GM12872 (cell line): Measurements from ENCODE around the gene PRLR.

Experiments
- TF ChIP-seq, protein P1 (sequence below): IDR thresholded peaks from 3 replicates; pipeline ENCODE4 v1.5.1; 2011; ENCODE audit warnings: low read depth, mild to moderate bottlenecking, low read length, moderate library complexity; ENCODE audit not compliant: insufficient read depth

Gene PRLR

DNA sequence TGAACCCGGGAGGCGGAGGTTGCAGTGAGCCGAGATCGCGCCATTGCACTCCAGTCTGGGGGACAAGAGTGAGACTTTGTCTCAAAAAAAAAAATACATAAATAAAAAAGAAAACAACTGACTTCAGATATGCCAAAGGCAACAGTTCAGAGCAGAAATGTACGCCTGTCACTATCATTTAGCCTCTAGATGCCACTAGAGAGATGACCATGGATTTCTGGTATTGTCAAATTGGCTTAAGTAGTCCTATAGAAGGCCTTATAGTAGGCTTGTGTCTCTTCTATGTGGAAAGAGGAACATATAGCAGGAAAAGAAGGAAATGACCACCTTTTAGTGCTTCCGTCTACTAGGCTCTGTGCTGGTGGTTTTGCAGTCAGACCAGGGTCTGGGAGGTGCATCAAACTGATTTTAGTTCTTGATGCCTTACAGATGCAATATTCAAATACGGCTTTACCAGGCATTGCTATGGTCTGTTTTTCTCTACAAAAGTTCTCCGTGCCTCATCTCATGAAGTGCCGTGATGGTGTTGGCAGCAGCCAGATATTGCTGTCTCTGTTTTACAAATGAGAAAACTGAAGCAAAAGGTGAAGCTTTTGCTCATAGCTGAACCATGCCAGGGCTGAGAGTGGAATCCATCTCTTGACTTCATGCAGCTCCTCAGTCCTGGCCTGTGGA is 199.7 kb downstream of the PRLR start:
- TF ChIP-seq, protein P1, sequence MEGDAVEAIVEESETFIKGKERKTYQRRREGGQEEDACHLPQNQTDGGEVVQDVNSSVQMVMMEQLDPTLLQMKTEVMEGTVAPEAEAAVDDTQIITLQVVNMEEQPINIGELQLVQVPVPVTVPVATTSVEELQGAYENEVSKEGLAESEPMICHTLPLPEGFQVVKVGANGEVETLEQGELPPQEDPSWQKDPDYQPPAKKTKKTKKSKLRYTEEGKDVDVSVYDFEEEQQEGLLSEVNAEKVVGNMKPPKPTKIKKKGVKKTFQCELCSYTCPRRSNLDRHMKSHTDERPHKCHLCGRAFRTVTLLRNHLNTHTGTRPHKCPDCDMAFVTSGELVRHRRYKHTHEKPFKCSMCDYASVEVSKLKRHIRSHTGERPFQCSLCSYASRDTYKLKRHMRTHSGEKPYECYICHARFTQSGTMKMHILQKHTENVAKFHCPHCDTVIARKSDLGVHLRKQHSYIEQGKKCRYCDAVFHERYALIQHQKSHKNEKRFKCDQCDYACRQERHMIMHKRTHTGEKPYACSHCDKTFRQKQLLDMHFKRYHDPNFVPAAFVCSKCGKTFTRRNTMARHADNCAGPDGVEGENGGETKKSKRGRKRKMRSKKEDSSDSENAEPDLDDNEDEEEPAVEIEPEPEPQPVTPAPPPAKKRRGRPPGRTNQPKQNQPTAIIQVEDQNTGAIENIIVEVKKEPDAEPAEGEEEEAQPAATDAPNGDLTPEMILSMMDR, result peak; percentile 16; the same call in 1 of the 3 replicates

GRCh38 chr5:35029333-35029732 is 201.0 kb downstream of the PRLR start:
- TF ChIP-seq, protein P1, result no peak

DNA sequence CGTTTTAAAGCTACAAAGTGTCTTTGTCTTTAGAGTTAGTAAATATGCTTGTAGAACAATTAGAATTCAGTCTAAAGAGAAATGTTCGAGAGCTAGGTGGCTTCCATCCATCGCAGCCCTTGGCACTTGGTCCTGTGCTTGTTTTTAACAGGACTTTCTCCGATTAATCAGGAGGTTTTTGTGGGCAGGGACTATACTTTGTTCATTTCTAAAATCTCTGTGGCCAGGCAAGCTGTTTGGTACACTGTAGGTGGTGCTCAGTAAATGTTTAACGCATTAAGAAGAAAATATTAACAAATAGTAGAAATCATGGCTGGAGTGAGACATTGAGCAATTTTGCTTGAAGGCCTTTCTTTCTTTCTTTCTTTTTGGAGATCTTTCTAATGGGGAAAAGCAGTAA is 203.3 kb downstream of the PRLR start:
- TF ChIP-seq, protein P1, result no peak

DNA sequence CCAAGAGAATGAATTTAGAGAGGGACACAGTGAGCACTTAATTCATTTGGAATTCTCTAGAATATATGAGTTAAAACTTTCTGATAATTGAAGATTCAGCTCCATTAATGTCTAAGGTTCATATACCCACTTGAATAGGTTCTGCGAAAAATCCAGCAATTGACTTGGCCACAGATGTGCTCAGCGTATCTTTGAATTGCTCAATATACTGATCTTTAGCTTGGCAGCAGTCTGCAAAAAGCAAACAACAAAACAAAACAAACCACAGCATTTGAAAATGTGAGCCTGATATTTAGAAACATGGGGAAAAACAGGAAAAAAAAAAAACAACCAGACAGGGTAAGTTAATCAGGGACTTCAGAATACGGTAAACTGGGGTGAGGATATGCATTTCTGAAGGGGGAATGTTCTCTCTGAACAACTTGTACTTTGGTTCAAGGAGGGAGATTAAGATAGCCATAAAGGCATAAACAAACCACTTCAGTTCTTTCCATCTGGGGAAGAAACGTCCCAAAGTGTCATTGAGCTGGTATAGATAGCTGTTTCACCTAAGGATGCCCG is 203.9 kb downstream of the PRLR start:
- TF ChIP-seq, protein P1, result no peak

DNA sequence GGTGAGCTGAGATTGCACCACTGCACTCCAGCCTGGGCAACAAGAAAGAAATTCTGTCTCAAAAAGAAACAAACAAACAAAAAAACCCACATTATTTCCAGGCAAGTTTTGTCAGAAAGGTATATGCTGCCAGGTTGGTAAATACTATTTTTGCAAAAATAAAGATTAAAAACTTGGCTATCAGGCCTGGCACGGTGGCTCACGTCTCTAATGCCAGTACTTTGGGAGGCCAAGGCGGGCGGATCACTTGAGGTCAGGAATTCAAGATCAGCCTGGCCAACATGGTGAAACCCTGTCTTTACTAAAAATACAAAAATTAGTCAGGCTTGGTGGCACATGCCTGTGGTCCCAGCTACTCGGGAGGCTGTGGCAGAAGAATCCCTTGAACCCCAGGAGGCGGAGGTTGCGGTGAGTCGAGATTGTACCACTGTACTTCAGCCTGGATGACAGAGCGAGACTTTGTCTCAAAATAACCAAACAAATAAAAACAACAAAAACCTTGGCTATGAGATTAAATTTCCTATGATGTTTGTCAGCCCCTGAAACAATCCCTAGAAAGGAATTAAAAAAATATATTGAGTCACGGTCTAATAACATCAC is 205.3 kb downstream of the PRLR start:
- TF ChIP-seq, protein P1, result no peak

DNA sequence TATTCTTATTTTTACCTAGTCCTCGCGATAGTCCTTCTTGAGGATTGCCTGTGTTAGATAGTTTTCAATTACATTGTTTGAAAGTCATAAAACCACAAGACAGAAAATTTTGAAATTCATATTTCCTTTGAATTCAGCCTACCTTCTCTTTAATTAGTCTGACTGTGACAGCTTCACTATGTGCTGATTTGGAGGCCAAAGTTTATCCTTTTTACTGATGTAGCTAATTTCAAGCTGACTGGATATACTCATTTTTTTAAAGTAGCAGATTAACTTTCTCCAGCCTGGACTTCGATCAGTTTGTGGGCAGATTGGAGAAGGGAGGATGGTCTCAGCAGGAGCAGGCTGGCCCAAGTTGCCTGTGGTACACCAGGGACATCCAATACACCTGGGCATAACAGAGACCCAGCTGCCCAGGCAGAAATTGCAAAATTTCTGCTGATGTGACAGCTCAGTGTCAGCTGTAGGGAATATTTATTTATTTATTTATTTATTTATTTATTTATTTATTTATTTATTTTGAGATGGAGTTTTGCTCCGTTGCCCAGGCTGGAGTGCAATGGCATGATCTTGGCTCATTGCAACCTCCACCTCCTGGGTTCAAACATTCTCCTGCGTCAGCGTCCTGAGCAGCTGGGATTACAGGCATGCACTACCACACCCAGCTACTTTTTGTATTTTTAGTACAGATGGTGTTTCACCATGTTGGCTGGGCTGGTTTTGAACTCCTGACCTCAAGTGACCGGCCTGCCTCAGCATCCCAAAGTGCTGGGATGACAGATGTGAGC is 206.7 kb downstream of the PRLR start:
- TF ChIP-seq, protein P1, result no peak
